Gastroesophageal sphincter (tissue), 4 donors: Measurements from ENCODE around the gene TADA2A. TPM values are rescaled to one million over a fixed set of nuclear protein-coding genes. Genes with fewer than 3 reads are reported as not detected.

Experiments used
- ATAC-seq: fragments of 150-250 bp; one replicate; pipeline ENCODE4 v1.9.1; 2016; ENCODE audit warnings: mild to moderate bottlenecking, moderate library complexity
- H3K27ac ChIP-seq, 4 donors: fragments of 200-600 bp; sonication (generic) in 3 of 4; 1 replicate in 3 of 4; 2 replicates in 1 of 4; pipeline ENCODE4 v1.5.1; 2016 to 2019
- H3K27me3 ChIP-seq: fragments of 200-600 bp; sonication (generic); one replicate; pipeline ENCODE4 v1.5.1; 2019
- H3K36me3 ChIP-seq, 2 donors: fragments of 200-600 bp; sonication (generic); one replicate each; pipeline ENCODE4 v1.5.1; 2019; ENCODE audit warnings: control low read depth in 1 of 2
- H3K4me1 ChIP-seq, 3 donors: fragments of 200-600 bp; sonication (generic); 1 replicate in 2 of 3; 2 replicates in 1 of 3; pipeline ENCODE4 v1.5.1; 2016 to 2019; ENCODE audit warnings: control low read depth in 2 of 3
- H3K4me3 ChIP-seq, 2 donors: fragments of 200-600 bp; sonication (generic); one replicate each; pipeline ENCODE4 v1.5.1; 2019; ENCODE audit warnings: mild to moderate bottlenecking in 1 of 2, moderate library complexity in 1 of 2
- H3K9me3 ChIP-seq, 3 donors: fragments of 200-600 bp; sonication (generic); one replicate each; pipeline ENCODE4 v1.5.1; 2017 to 2019; ENCODE audit warnings: control low read depth in 2 of 3
- CTCF ChIP-seq, 4 experiments: fragments of 200-600 bp in 2 of 4; fragments of 450-650 bp in 2 of 4; sonication (generic) in 1 of 4; IDR thresholded peaks; one replicate each; pipeline ENCODE4 v1.5.1; 2017 to 2019; ENCODE audit warnings: antibody characterized with exemption in 4 of 4, mild to moderate bottlenecking in 2 of 4, moderate library complexity in 2 of 4
- EP300 ChIP-seq: sonication (generic); formaldehyde crosslinking; IDR thresholded peaks from one replicate; pipeline ENCODE4 v1.6.1; 2017; ENCODE audit warnings: antibody characterized with exemption, mild to moderate bottlenecking
- POLR2A ChIP-seq, 2 donors: fragments of 450-650 bp; IDR thresholded peaks; one replicate each; pipeline ENCODE4 v1.6.1; 2017; ENCODE audit warnings: antibody characterized with exemption in 2 of 2, mild to moderate bottlenecking in 2 of 2, moderate library complexity in 1 of 2
- POLR2AphosphoS5 ChIP-seq: sonication (generic); formaldehyde crosslinking; IDR thresholded peaks from one replicate; pipeline ENCODE4 v1.6.1; 2017; ENCODE audit warnings: antibody characterized with exemption
- WGBS, 2 donors: methylation state at CpG; one replicate each; pipeline ENCODE4 v1.1.5; 2018; ENCODE audit warnings: low coverage in 1 of 2; 5-methylcytosine and 5-hydroxymethylcytosine counted together
- total RNA-seq, 4 donors: library from RNA; depleted of rRNA; stranded (reverse); fragments of >200 nt; gene quantifications; one replicate each; pipeline ENCODE4 v1.1.0, GENCODE V29; 2016

Gene TADA2A
- total RNA-seq, 4 donors from 2014 or later: 17.5 to 21.5 (median 18.5) TPM

GRCh38 chr17:37488009-37488604 lies 81.4 kb downstream of the TADA2A start:
- H3K9me3 ChIP-seq: no peaks in the 10 kb centered on the region
- peaks cover 0 to 51% (median 4%) of the 10 kb centered on the region in 3 donors for H3K4me1 ChIP-seq
- peak; percentile 48 for TF ChIP-seq POLR2AphosphoS5
- no peak for TF ChIP-seq POLR2A (IDR thresholded peaks at IDR 0.05)
- TF ChIP-seq CTCF (IDR thresholded peaks at IDR 0.05): no peak
- TF ChIP-seq EP300: no peak
- peak overlapping the region in 3 of 4 donors; percentile 92 to 96 (median 95) for H3K27ac ChIP-seq
- ATAC-seq: no peak
- WGBS, 2 donors: 10 to 40% methylated on average over 4 to 7 of the region's 7 CpGs
- peak overlapping the region in 1 of 2 donors; percentile 97 for H3K4me3 ChIP-seq
- no peaks in the 10 kb centered on the region for H3K27me3 ChIP-seq
- H3K36me3 ChIP-seq: no peaks in the 10 kb centered on the region

- peak; percentile 77 for ATAC-seq
- Histone ChIP-seq H3K4me1 (peaks cover 0 to 51% (median 4%) of the 10 kb centered on the region in 3 donors), H3K27ac (peak overlapping the region in 3 of 4 donors; percentile 92 to 96 (median 95)), H3K36me3 (no peaks in the 10 kb centered on the region), H3K9me3 (no peaks in the 10 kb centered on the region), H3K4me3 (peak overlapping the region; percentile 68 to 97), H3K27me3 (no peaks in the 10 kb centered on the region)
- WGBS, 2 donors: 6 to 7% methylated on average over 9 to 10 of the region's 25 CpGs
- TF ChIP-seq CTCF (IDR thresholded peaks at IDR 0.05): no peak
- peak; percentile 71 for TF ChIP-seq POLR2AphosphoS5
Measured at GRCh38 chr17:37488607-37489196, 82.0 kb downstream of the TADA2A start.

- Histone ChIP-seq H3K9me3 (no peaks in the 10 kb centered on the region), H3K4me3 (peak within 1 kb of the TSS; percentile 78 to 97), H3K27ac (peak within 1 kb of the TSS; percentile 86 to 96 (median 94)), H3K27me3 (no peaks in the 10 kb centered on the region), H3K36me3 (no peaks in the 10 kb centered on the region), H3K4me1 (peaks cover 0 to 56% (median 8%) of the 10 kb centered on the region in 3 donors)
- TF ChIP-seq EP300: no peak
- TF ChIP-seq POLR2AphosphoS5: peak; percentile 53
- TF ChIP-seq CTCF (IDR thresholded peaks at IDR 0.05): peak in 1 of 4 experiments; percentile 27
- TF ChIP-seq POLR2A (IDR thresholded peaks at IDR 0.05): peak; percentile 65 to 77
- ATAC-seq: peak; percentile 87
- no CpG with 5 or more reads among the region's 100 CpGs for WGBS, 2 donors
Measured at GRCh38 chr17:37489197-37490001, 82.7 kb downstream of the TADA2A start, which contains the start of gene DUSP14. Gene DUSP14, plus strand, starts transcription at chr17:37489891. Its CDS starts 22,382 bp downstream, at chr17:37512273.

GRCh38 chr17:37490022-37490587 lies 83.4 kb downstream of the TADA2A start:
- Histone ChIP-seq H3K4me1 (peaks cover 0 to 63% (median 8%) of the 10 kb centered on the region in 3 donors), H3K4me3 (peak overlapping the region; percentile 78 to 97), H3K9me3 (no peaks in the 10 kb centered on the region), H3K36me3 (no peaks in the 10 kb centered on the region), H3K27ac (peak overlapping the region; percentile 86 to 96 (median 94)), H3K27me3 (no peaks in the 10 kb centered on the region)
- TF ChIP-seq CTCF (IDR thresholded peaks at IDR 0.05) (peak in 2 of 4 experiments; percentile 24 to 39), POLR2A (IDR thresholded peaks at IDR 0.05) (no peak)
- ATAC-seq: peak; percentile 40
- WGBS, 2 donors: 0 to 1% methylated on average over 8 to 13 of the region's 56 CpGs
